KMS-11 (cell line): ENCODE data around the gene MRPS35.

Experiments
- H2AFZ ChIP-seq: fragments of 200-600 bp; sonication (generic); 2 replicates; pipeline ENCODE4 v1.6.1; 2016; ENCODE audit warnings: antibody characterized with exemption, mixed run types, low read depth
- H3K27ac ChIP-seq: fragments of 200-600 bp; sonication (generic); 2 replicates; pipeline ENCODE4 v1.6.1; 2016; ENCODE audit warnings: mild to moderate bottlenecking, mixed run types
- H3K27me3 ChIP-seq: fragments of 200-600 bp; sonication (generic); 2 replicates; pipeline ENCODE4 v1.6.1; 2017; ENCODE audit warnings: mild to moderate bottlenecking, low read depth, mixed run types, moderate library complexity; ENCODE audit not compliant: insufficient read depth
- H3K36me3 ChIP-seq: fragments of 200-600 bp; sonication (generic); 2 replicates; pipeline ENCODE4 v1.6.1; 2017; ENCODE audit warnings: mild to moderate bottlenecking, mixed run types; ENCODE audit not compliant: insufficient read depth
- H3K4me1 ChIP-seq: fragments of 200-600 bp; sonication (generic); 2 replicates; pipeline ENCODE4 v1.6.1; 2016; ENCODE audit warnings: mild to moderate bottlenecking, low read depth, mixed run types; ENCODE audit not compliant: poor library complexity, severe bottlenecking
- H3K4me2 ChIP-seq: fragments of 200-600 bp; sonication (generic); 2 replicates; pipeline ENCODE4 v1.7.0; 2016; ENCODE audit warnings: mild to moderate bottlenecking, mixed run types
- H3K4me3 ChIP-seq: fragments of 200-600 bp; sonication (generic); IDR thresholded peaks from 2 replicates; pipeline ENCODE4 v1.6.1; 2017; ENCODE audit warnings: low read depth, low read length, mixed read lengths; ENCODE audit not compliant: insufficient read depth
- H3K79me2 ChIP-seq: fragments of 200-600 bp; sonication (generic); 2 replicates; pipeline ENCODE4 v1.6.1; 2016; ENCODE audit warnings: low read depth, mixed run types; ENCODE audit not compliant: insufficient read depth
- H3K9ac ChIP-seq: fragments of 200-600 bp; sonication (generic); 2 replicates; pipeline ENCODE4 v1.6.1; 2016; ENCODE audit warnings: mild to moderate bottlenecking, mixed run types
- H4K20me1 ChIP-seq: fragments of 200-600 bp; sonication (generic); 2 replicates; pipeline ENCODE4 v1.6.1; 2016; ENCODE audit warnings: mild to moderate bottlenecking, mixed run types; ENCODE audit not compliant: insufficient read depth
- CTCF ChIP-seq: fragments of 200-600 bp; sonication (generic); conservative IDR thresholded peaks from 2 replicates; pipeline ENCODE4 v1.6.1; 2017; ENCODE audit warnings: low read depth, mild to moderate bottlenecking, antibody characterized with exemption, low read length, moderate library complexity, mixed read lengths

Gene MRPS35

GRCh38 chr12:27711967-27712366, 1.3 kb downstream of the MRPS35 start:
- peaks cover 20% of the 10 kb centered on the region for H3K4me1 ChIP-seq
- H3K9ac ChIP-seq, result 0 out of 2 replicates have a peak overlapping the region, but pooled peaks have one; percentile 83
- 0 out of 2 replicates have a peak, but pooled peaks cover 4% of the 10 kb centered on the region for H3K36me3 ChIP-seq
- H2AFZ ChIP-seq, result no peak overlapping the region
- no peak overlapping the region for H3K4me3 ChIP-seq
- no peak overlapping the region for H3K27ac ChIP-seq
- no peaks in the 10 kb centered on the region for H3K27me3 ChIP-seq
- H4K20me1 ChIP-seq, result no peaks in the 10 kb centered on the region
- peak overlapping the region; percentile 81 for H3K4me2 ChIP-seq
- TF ChIP-seq CTCF, result no peak
- peaks cover 37% of the 10 kb centered on the region for H3K79me2 ChIP-seq

GRCh38 chr12:27723212-27723611, 12.6 kb downstream of the MRPS35 start:
- Histone ChIP-seq H3K27ac (no peak overlapping the region), H3K79me2 (no peaks in the 10 kb centered on the region), H3K36me3 (no peaks in the 10 kb centered on the region), H3K4me2 (no peak overlapping the region), H4K20me1 (no peaks in the 10 kb centered on the region), H3K9ac (no peak overlapping the region), H3K27me3 (no peaks in the 10 kb centered on the region), H3K4me1 (no peaks in the 10 kb centered on the region), H3K4me3 (no peak overlapping the region), H2AFZ (no peak overlapping the region)
- no peak for TF ChIP-seq CTCF

GRCh38 chr12:27730097-27730588, 19.5 kb downstream of the MRPS35 start:
- no peak overlapping the region for H3K4me3 ChIP-seq
- H3K79me2 ChIP-seq, result no peaks in the 10 kb centered on the region; the same call in 1 of the 2 replicates

GRCh38 chr12:27732281-27732680, 21.6 kb downstream of the MRPS35 start:
- no peak overlapping the region for H2AFZ ChIP-seq

More at GRCh38 chr12:27730097-27730588, 19.5 kb downstream of the MRPS35 start:
- H3K4me2 ChIP-seq, result no peak overlapping the region
- no peak for TF ChIP-seq CTCF
- H3K9ac ChIP-seq, result no peak overlapping the region
- no peaks in the 10 kb centered on the region for H3K27me3 ChIP-seq
- H2AFZ ChIP-seq, result no peak overlapping the region
- peaks cover 8% of the 10 kb centered on the region for H3K4me1 ChIP-seq
- H3K36me3 ChIP-seq, result no peaks in the 10 kb centered on the region; the same call in 1 of the 2 replicates
- no peak overlapping the region for H3K27ac ChIP-seq
- no peaks in the 10 kb centered on the region for H4K20me1 ChIP-seq

More at GRCh38 chr12:27732281-27732680, 21.6 kb downstream of the MRPS35 start:
- peak overlapping the region; percentile 45; the same call in 1 of the 2 replicates for H3K27ac ChIP-seq
- H3K27me3 ChIP-seq, result no peaks in the 10 kb centered on the region
- H4K20me1 ChIP-seq, result no peaks in the 10 kb centered on the region
- H3K4me3 ChIP-seq, result no peak overlapping the region
- no peaks in the 10 kb centered on the region; the same call in 1 of the 2 replicates for H3K79me2 ChIP-seq
- H3K36me3 ChIP-seq, result no peaks in the 10 kb centered on the region; the same call in 1 of the 2 replicates
- TF ChIP-seq CTCF, result no peak; the same call in 1 of the 2 replicates
- no peak overlapping the region for H3K9ac ChIP-seq
- no peak overlapping the region for H3K4me2 ChIP-seq
- H3K4me1 ChIP-seq, result peaks cover 8% of the 10 kb centered on the region
